Measurements from ENCODE around the gene LPIN1.
A peak's percentile ranks its signal among the peaks of the same experiment; 100 is the strongest.
"Not testable (repeated sequence)": the region's sequence is repeated elsewhere in the genome, so short reads cannot be mapped to it uniquely, and the experiment has no call there.

LPIN1 gene

GRCh38 chr2:11813345-11813744 is 66.9 kb downstream of the LPIN1 start:
- DNase-seq: not testable (repeated sequence)

GRCh38 chr2:11813951-11814350 is 67.5 kb downstream of the LPIN1 start:
- no peak for DNase-seq

GRCh38 chr2:11814979-11815510 is 68.6 kb downstream of the LPIN1 start:
- no peak for DNase-seq

- DNase-seq: not testable (repeated sequence)
Observed at GRCh38 chr2:11816935-11817334, 70.5 kb downstream of the LPIN1 start.

GRCh38 chr2:11819235-11819729 is 72.8 kb downstream of the LPIN1 start:
- no peak for DNase-seq

GRCh38 chr2:11820650-11821049 is 74.2 kb downstream of the LPIN1 start:
- DNase-seq: no peak

- no peak for DNase-seq
Observed at GRCh38 chr2:11821705-11822104, 75.3 kb downstream of the LPIN1 start.

GRCh38 chr2:11822359-11822745 is 75.9 kb downstream of the LPIN1 start:
- not testable (repeated sequence) for DNase-seq

- no peak for DNase-seq
Observed at GRCh38 chr2:11822746-11823451, 76.5 kb downstream of the LPIN1 start.

- DNase-seq: no peak
Observed at GRCh38 chr2:11824901-11825828, 78.7 kb downstream of the LPIN1 start.

- DNase-seq: peak in 1 of 2 experiments; percentile 12
Observed at GRCh38 chr2:11827547-11827946, 81.1 kb downstream of the LPIN1 start.

GRCh38 chr2:11828933-11829323 is 82.5 kb downstream of the LPIN1 start:
- no peak for DNase-seq

GRCh38 chr2:11829324-11829946 is 83.0 kb downstream of the LPIN1 start:
- peak; percentile 37 to 58 for DNase-seq

GRCh38 chr2:11829947-11830707 is 83.7 kb downstream of the LPIN1 start:
- DNase-seq: peak; percentile 23 to 39

- no peak for DNase-seq
Observed at GRCh38 chr2:11830708-11831301, 84.4 kb downstream of the LPIN1 start.

GRCh38 chr2:11831415-11831814 is 85.0 kb downstream of the LPIN1 start:
- no peak for DNase-seq

- no peak for DNase-seq
Observed at GRCh38 chr2:11832531-11832930, 86.1 kb downstream of the LPIN1 start.

GRCh38 chr2:11833601-11834000 is 87.2 kb downstream of the LPIN1 start:
- no peak for DNase-seq

- no peak for DNase-seq
Observed at GRCh38 chr2:11835403-11835802, 89.0 kb downstream of the LPIN1 start.

- DNase-seq: no peak
Observed at GRCh38 chr2:11836647-11837219, 90.3 kb downstream of the LPIN1 start.

All from stimulated activated CD4-positive, alpha-beta T cell treated with anti-CD3 and anti-CD28 coated beads, Interleukin-4, amount 100 ng/mL, for 4 hours (primary cell).